GM19372 (cell line): ENCODE results near the gene MIF.
"Not testable (repeated sequence)": the region's sequence is repeated elsewhere in the genome, so short reads cannot be mapped to it uniquely, and the experiment has no call there.

ENCODE experiments used
- ATAC-seq: cut with Tn5 transposase; IDR thresholded peaks from one replicate; pipeline ENCODE4 v1.9.1; 2021; ENCODE audit warnings: mild to moderate bottlenecking, low read depth, moderate library complexity; ENCODE audit not compliant: unreplicated experiment

Gene MIF

DNA sequence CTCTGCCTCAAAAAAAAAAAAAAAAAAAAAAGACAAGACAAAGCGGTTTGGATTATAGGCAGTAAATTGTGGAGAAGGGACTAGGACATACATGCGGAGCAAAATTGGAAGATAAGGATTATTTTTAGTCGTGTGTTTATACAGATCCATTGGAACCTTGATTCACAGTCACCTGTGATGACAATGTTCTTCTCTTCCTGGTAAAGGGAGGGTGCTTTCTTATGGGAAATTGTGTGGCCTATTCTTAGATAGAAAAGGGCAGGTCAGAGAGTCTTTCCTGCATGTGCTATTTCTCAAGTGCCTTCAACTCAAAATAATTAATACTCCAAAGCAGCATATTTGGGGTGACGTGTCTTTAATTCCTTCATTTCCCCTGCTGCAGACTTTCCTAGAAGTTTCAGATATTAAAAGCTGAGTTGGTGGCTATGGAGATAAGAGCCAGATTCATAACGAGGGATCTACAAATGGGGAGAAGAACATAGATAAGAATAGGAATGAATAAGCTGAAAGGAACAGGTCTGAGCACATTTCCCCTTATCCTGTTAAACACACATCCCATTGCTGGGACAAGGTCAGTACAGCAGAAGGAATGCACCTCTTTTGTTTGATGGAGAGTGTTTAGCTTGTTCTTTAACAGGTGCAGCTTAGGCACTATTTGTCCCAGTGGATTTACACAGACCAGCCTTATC, 44.3 kb downstream of the MIF start:
- ATAC-seq = no peak

DNA sequence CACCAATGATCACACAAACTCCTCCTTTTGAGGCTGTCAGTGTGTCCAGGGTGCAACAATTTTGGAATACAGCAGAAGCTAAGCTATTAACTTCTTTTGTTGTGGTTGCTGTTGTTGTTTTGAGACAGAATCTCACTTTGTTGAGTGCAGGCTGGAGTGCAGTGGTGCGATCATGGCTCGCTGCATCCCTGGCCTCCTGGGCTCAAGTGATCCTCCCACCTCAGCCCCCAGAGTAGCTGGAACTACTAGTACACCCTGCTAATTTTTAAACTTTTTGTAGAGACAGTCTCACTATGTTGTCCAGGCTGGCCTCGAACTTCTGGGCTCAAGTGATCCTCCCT, 44.8 kb downstream of the MIF start:
- ATAC-seq = no peak

DNA sequence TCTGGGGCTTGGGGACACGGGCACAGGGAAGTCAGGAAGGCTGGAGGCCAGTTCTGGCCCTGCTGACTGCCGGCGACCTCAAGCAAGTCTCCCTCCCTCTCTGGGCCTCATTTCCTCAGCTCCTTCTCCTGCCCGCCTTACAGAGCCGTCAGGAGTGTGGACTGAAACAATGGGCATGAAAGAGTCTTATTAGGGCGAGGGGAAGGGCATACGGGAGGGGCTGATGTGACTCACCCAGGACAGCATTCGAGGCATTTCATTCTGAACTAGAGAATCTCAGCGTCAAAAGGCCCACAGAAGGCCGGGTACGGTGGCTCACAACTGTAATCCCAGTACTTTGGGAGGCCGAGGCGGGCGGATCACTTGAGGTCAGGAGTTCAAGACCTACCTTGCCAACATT, 46.0 kb downstream of the MIF start:
- ATAC-seq = not testable (repeated sequence)
